GM19468 (cell line): ENCODE measurements around the gene LIPG.
"Not testable (repeated sequence)": the region's sequence is repeated elsewhere in the genome, so short reads cannot be mapped to it uniquely, and the experiment has no call there.

Source experiments
- ATAC-seq: cut with Tn5 transposase; IDR thresholded peaks from one replicate; pipeline ENCODE4 v1.9.1; 2021; ENCODE audit warnings: mild to moderate bottlenecking, moderate library complexity, moderate number of reproducible peaks; ENCODE audit not compliant: unreplicated experiment; ENCODE audit errors: extremely low read depth

Gene LIPG

DNA sequence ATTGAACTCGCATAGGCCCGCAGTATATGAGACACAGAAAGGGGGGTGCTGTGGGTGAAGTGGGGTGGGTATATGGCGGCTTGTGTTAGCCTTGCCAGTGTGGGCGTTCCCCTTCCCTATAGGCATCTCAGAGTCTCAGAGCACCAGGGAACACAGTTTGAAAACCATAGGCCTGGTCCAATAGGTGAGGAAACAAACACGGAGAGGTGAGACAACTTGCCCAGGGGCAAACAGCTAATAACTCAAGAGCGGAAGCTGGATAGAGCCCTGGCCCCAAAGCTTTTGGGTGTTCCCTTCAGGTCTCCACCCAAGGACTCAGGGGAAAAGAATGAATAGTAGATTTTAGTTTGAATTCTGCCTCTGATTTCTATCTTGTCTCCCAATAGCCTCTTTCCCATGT lies 7.9 kb downstream of the LIPG start:
- no peak for ATAC-seq

DNA sequence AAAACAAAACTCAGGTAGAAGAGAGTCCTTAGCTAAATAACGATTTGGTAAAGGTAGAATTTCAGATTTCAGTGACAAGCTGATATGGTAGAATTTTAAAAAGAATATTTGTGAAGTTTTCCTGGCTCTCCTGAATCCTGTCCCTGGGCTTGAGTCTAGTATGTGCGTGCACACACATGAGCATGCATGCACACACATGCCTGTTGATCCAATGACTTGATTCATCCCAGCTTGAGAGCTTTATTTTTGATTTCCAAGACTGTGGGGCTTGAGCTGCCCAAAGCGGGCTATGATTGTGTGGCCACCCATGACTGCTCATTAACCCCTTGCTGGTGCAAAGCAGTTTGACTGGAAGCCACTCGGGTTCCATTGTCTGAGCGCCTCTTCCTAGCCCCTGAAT lies 9.0 kb downstream of the LIPG start:
- ATAC-seq, result no peak

DNA sequence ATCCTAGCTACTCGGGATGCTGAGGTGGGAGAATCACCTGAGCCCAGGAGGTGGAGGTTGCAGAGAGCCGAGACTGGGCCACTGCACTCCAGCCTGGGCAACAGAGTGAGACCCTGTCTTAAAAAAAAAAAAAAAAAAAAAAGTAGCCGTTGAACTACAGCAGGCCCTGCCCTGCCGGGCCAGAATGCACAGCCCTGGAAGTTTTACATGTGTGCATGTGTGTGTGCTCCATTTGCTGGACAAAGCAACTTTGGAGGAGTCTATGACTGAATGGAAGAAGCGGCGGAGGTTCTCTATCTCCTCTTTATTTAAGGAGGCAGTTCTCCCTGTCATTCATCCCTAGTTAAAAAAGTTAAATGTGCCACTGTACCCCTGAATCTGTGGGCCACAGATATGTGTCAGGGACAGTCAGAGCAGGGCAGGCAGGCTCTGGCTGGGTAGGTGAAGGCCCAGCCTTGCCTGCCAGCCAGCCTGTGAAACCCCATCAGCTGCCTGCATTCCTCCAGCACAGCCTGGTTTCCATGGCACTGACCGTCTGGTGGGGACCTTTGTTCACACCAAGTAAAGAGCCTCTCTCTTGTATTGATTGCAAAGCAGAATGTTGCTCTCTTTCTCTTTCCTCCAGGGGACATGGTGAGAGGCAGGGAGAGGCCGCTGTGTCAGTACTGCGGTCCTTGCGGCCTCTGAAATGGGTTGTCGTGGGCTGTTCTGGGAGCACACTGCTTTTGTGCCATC lies 10.9 kb downstream of the LIPG start:
- ATAC-seq, result no peak

DNA sequence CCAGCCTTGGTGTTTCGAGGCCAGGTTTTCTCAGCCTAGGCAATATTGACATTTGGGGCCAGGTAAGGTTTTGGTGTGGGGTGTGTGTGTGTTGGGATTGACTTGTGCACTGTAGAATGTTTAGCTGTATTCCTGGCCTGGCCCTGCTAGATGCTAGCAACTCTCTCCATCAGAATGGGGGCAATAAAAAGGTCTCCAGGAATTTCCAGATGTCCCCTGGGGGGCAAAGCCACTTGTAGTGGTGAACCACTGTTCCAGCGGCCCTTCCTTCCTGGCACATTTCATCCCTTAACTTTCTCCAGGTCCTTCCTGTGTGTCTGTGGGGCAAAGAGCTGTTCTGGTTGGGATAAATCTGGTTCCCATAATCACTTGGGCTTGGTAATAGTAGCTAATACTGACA lies 12.0 kb downstream of the LIPG start:
- no peak for ATAC-seq

DNA sequence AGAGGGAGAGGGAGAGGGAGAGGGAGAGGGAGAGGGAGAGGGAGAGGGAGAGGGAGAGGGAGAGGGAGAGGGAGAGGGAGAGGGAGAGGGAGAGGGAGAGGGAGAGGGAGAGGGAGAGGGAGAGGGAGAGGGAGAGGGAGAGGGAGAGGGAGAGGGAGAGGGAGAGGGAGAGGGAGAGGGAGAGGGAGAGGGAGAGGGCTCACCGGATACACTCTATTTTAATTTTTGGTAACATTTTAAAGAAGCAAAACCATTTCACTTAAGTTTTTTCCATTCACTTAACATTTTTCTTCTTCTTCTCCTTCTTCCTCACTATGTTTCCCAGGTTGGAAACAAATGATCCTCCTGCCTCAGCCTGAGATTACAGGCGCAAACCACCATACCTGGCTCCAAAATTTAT lies 17.2 kb downstream of the LIPG start:
- ATAC-seq, result not testable (repeated sequence)

DNA sequence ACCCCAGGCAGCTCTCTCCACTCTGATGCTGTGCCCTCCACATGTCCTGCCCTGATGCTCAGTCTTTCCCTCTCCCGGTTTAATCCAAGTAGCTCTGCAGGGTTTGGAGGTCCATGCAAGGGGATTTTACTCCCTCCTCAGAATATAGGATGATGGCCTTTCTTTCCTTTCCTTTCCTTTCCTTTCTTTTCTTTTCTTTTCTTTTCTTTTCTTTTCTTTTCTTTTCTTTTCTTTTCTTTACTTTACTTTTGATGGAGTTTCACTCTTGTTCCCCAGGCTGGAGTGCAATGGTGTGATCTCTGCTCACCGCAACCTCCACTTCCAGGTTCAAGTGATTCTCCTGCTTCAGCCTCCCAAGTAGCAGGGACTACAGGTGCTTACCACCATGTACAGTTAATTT lies 17.7 kb downstream of the LIPG start:
- not testable (repeated sequence) for ATAC-seq

DNA sequence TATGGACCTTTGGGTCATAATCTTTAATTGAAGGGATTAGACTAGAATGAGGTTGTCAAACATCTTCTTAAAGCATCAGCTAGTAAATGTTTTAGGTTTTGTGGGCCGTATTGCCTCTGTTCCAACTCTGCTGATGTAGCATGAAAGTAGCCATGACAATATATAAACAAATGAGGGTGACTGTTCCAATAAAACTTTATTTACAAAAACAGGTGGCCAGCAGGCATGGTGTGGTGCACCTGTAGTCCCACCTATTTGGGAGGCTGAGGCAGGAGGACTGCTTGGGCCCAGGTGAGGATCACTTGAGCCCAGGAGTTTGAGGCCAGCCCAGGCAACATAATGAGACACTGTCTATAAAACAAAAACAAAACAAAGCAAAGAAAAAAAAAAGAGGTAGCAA lies 18.4 kb downstream of the LIPG start:
- no peak for ATAC-seq

DNA sequence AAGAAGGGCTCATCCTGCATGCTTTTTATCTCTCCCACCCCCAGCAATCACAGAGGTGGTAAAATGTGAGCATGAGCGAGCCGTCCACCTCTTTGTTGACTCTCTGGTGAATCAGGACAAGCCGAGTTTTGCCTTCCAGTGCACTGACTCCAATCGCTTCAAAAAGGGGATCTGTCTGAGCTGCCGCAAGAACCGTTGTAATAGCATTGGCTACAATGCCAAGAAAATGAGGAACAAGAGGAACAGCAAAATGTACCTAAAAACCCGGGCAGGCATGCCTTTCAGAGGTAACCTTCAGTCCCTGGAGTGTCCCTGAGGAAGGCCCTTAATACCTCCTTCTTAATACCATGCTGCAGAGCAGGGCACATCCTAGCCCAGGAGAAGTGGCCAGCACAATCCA lies 19.5 kb downstream of the LIPG start:
- ATAC-seq, result no peak

DNA sequence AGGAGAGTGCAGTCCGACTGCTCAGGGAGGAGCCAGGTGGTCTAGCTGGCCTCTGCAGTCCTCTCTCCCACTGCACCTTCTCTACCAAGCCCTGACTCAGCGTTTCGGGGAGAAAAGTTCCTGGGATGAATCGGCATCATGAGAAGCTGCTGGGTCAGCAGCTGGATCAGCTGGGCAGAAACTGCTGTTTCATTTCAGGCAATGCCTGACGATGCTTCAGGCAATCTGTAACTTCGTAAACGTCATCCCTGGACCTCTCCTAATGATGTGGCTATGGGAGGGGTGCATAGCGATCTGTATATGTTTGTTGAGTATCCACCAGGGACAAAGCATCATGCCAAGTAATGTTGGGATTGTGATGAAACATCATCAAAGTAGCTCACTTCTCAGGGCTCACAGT lies 20.7 kb downstream of the LIPG start:
- no peak for ATAC-seq

DNA sequence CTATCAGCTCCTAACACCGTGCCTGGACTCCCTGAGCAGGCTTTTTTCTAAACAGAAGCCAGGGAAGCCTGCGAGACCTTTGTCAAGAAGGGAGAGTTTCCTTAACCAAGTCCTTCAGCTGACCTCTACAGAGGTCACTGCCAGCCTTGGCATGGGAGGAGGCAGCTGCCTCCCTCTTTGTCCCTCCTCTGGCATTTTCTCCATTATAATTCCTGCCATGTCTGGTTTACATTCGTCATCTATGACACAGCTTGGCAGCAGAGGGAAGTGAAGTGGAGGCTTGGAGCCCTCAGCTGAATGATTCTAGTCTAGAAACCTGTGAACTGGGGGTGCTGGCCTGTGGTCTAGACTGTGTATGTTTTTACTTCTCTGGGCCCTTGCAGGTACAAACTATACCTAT lies 22.5 kb downstream of the LIPG start:
- ATAC-seq, result no peak

DNA sequence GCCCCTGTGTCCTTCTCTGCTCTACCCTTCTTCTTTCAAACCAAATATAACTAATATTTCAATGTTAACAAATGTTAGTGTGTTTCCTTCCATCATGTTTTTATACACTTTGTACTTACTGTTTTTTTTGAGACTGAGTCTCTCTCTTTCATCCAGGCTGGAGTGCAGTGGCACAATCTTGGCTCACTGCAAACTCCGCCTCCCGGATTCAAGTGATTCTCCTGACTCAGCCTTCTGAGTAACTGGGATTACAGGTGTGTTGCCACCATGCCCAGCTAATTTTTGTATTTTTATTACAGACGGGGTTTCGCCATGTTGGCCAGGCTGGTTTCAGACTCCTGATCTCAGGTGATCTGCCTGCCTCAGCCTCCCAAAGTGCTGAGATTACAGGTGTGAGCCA lies 23.1 kb downstream of the LIPG start:
- not testable (repeated sequence) for ATAC-seq

DNA sequence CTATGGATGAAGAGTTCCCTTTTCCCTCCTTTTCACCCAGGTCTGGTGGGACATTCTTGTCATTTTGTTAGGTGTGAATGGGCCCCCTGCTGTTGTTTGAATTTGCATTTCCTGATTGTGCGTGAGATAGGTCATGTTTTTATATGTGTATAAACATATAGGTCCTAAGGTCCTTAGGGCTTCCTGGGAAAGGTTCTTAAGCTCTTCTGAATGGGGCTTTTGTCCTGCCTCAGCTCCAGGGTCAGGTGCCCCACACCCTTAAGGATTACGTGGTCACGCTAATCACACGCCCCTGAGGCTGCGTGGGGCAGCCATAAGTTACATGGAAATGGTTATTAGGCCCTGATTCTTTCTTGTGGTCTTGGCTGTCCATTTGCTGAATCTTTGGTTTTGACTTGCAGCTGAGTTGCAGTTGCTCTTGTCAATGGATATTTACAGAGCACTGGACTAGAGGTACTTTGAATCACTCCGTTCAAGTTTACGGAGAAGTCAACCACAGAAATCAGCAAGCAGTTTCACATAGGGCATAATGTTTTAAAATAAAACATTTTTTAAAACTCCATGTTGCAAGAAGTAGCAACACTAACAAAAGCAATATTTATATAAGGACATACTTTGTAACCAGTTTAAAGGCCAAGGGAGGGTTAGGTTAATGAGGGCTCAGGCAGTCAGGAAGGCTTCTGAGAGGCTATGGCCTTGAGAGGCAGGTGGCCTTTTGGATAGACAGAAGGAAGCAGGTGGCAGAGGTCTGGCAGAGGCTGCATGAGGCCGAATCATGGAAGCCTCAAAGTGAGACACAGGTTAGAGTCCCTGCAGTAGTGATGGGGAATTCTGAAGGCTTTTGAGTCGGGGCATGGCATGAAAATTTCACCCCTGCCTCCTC lies 24.2 kb downstream of the LIPG start:
- no peak for ATAC-seq

DNA sequence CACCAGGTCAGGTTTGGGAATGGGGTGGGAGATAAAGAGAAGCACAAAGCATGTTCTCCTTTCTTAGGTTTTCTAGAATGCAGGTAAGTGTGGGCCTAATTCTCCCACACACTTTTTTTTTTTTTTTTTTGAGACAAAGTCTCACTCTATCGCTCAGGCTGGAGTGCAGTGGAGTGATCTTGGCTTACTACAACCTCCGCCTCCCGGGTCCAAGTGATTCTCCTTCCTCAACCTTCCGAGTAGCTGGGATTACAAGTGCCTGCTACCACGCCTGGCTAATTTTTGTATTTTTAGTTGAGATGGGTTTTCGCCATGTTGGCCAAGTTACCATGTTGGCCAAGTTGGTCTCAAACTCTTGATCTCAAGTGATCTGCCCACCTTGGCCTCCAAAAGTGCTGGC lies 26.3 kb downstream of the LIPG start:
- ATAC-seq, result no peak

DNA sequence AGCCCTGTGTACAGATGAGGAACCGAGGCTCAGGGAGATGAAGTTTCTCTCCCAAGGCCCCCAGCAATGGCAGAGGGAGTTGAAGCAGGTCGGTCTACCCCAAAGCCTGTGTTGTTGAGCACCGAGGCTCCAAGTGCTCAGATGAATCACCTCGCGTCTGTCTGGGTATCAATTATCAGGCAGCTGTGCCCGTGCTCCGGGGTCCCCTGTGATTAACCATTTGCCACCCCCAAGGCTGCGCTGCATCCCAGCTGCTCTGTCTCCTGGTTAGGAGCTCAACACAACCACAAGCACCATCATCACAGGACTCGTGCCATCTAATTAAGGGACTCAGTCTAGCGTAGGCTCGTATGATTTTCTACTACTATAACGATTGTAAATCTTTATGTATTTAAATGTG lies 27.1 kb downstream of the LIPG start:
- no peak for ATAC-seq

DNA sequence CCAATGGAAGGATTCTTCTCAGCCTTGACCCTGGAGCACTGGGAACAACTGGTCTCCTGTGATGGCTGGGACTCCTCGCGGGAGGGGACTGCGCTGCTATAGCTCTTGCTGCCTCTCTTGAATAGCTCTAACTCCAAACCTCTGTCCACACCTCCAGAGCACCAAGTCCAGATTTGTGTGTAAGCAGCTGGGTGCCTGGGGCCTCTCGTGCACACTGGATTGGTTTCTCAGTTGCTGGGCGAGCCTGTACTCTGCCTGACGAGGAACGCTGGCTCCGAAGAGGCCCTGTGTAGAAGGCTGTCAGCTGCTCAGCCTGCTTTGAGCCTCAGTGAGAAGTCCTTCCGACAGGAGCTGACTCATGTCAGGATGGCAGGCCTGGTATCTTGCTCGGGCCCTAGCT lies 28.8 kb downstream of the LIPG start:
- no peak for ATAC-seq

DNA sequence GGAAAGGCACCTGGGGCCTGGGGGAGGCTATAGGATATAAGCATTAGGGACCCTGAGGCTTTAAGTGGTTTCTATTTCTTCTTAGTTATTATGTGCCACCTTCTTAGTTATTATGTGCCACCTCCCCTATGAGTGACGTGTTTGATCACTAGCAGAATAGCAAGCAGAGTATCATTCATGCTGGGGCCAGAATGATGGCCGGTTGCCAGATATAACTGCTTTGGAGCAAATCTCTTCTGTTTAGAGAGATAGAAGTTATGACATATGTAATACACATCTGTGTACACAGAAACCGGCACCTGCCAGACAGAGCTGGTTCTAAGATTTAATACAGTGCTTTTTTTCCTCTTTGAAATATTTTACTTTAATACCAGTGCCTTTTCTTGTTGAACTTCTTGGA lies 29.4 kb downstream of the LIPG start:
- ATAC-seq, result no peak

DNA sequence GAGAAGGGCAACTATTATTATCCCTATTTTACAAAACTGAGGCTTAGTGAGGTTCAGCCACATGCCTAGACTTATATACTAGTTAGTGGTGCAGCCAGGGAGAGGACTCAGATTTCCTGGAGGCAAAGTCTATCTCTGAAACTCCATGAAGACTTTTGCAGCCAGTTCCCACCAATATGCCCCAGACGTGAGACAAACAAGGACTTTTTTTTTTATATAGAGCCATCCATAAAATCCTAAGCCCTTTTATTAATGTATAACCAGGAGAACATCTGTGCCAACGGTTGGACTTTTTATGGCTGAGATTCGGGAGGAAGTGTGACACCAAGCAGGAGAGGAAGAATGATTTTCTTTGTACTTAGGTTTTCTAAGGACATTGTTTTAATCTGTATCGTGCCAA lies 29.9 kb downstream of the LIPG start:
- ATAC-seq, result no peak

DNA sequence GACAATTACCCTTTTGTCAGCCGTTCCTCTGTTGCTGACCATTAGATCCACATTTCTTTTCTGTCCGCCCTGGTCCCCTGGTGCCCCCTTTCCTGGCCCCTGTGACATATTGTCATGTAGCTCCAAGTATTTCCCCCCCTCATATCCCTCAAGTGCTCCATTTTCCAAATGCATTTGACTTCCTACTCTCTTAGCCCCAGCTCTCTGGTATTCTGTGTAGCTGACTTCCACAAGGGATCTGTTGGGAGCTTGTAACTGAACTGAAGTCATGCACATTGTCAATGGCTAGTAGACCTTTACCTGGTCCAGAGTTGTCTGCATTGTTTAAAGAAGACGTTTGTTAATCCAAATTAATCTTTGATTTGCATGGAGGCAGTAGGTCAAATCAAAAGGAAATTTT lies 34.8 kb downstream of the LIPG start:
- ATAC-seq, result no peak

DNA sequence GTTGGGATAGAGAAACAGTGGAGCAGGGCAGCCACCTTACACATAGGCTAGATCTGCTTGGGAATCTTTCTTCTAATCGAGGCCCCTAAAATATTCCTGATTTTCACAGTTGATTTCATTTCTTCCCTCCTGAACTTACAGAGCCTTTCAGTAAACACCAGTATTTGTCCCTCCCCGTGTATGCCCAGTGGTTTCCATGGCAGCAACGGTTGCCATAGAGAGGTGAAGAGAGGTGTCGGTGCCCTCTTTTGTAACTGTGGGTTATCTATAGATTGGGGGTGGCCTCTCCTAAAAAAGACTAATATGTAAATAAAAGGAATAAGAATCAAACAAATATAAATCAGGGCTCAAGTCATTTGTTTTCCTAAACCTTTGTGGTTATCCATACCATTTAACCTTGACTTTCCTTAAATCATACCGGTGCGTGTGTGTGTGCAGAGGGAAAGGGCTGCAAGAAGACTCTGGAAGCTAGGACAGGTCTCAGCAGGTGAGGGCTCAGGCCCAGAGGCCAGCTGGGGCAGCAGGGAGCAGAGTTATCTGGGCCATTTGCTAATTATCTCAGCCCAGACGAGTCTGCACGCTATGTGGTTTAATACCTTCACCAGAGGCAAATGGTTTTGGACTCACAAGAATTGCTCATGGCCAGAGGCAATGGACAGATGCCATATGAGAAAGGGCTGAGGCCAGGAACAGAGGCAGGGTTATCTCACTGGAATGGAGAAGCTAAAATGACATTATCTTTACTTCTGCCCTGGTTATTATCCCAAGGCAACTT lies 35.5 kb downstream of the LIPG start:
- ATAC-seq, result no peak

DNA sequence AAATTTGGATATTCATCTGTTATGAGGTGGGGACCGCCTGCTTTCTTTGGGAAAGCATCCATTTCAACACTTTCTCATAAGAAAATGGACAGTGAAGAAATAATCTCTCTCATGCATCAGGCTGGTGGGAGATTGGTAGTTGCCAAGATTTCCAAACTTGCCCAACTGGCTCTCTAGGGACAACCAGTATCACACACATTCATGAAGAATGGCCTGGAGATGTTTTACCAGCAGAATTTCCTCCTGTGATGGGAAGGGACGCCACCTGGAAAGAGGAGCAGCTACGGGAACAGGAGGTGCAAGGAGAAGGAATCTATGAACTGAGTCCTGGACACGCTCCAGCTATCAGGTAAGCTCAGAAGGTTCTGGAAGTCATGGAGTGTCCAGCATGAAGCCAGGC lies 39.4 kb downstream of the LIPG start:
- no peak for ATAC-seq
